GM23338 (cell line): ENCODE measurements around the gene ABCB11.

ENCODE experiments used
- CTCF ChIP-seq, 2 experiments: fragments of 200-600 bp in 1 of 2; sonication (generic) in 1 of 2; conservative IDR thresholded peaks; 2 replicates each; pipeline versions ENCODE4 v1.5.1 to v1.6.1; 2016 to 2017; ENCODE audit warnings: antibody characterized with exemption in 2 of 2, low read depth in 2 of 2, mild to moderate bottlenecking in 2 of 2, moderate library complexity in 1 of 2
- EZH2 ChIP-seq: fragments of 200-600 bp; sonication (generic); IDR thresholded peaks from one replicate; pipeline ENCODE4 v1.8.0; 2017; ENCODE audit warnings: antibody characterized with exemption, mild to moderate bottlenecking, low read depth; ENCODE audit not compliant: unreplicated experiment
- EZH2phosphoT487 ChIP-seq: fragments of 200-600 bp; sonication (generic); IDR thresholded peaks from one replicate; pipeline ENCODE4 v1.8.1; 2018; ENCODE audit warnings: antibody characterized with exemption; ENCODE audit not compliant: unreplicated experiment
- POLR2AphosphoS5 ChIP-seq: IDR thresholded peaks from 2 replicates; pipeline ENCODE4 v1.6.1; 2016; ENCODE audit warnings: antibody characterized with exemption, low read depth

GRCh38 chr2:168971261-168971660 is 59.9 kb downstream of the ABCB11 start:
- TF ChIP-seq CTCF (conservative IDR thresholded peaks at IDR 0.05; ENCODE audit: low read depth in 2 of 2) (no peak), EZH2 (no peak), EZH2phosphoT487 (no peak), POLR2AphosphoS5 (no peak)
